ENCODE data around the gene RCSD1. TPM values are rescaled to one million over a fixed set of nuclear protein-coding genes. Genes with fewer than 3 reads are reported as not detected.

Gene RCSD1
- total and polyA plus RNA-seq, 12 donors, result 3.3 to 15.4 (median 9.4) TPM

- no peaks in the 10 kb centered on the region for H3K9me3 ChIP-seq (replicated peaks in 1 of 3)
- 75 to 88% (median 79%) methylated on average over 8 of the region's 8 CpGs for WGBS, 4 donors
- TF ChIP-seq CTCF (IDR thresholded peaks at IDR 0.05), result no peak
- TF ChIP-seq POLR2A (IDR thresholded peaks at IDR 0.05), result no peak
- peak in 1 of 7 donors; percentile 31 for DNase-seq
- intact Hi-C loops (cut with DNase I), result loop anchor here in 1 of 2 donors (10.0 kb wide), 1 partner anchor 356 kb away; no protein-coding TSS in a partner anchor
- peaks cover 0 to 27% of the 10 kb centered on the region in 2 donors for H3K4me1 ChIP-seq (replicated peaks in 1 of 2)
- H3K27ac ChIP-seq, result no peak overlapping the region
- no peak overlapping the region for H3K4me3 ChIP-seq
- no peaks in the 10 kb centered on the region for H3K27me3 ChIP-seq
- H3K36me3 ChIP-seq (replicated peaks in 1 of 2), result peaks cover 0 to 5% of the 10 kb centered on the region in 2 donors
Measured at GRCh38 chr1:167728818-167729410, 98.9 kb downstream of the RCSD1 start.

- intact Hi-C loops (cut with DNase I), result no loop called here
- H3K4me1 ChIP-seq (replicated peaks in 1 of 2), result peaks cover 0 to 4% of the 10 kb centered on the region in 2 donors
- no peak overlapping the region for H3K4me3 ChIP-seq
- H3K36me3 ChIP-seq (replicated peaks in 1 of 2), result peaks cover 0 to 5% of the 10 kb centered on the region in 2 donors
- no peak for DNase-seq
- TF ChIP-seq POLR2A (IDR thresholded peaks at IDR 0.05), result no peak
- no peak for TF ChIP-seq CTCF (IDR thresholded peaks at IDR 0.05)
- H3K27ac ChIP-seq, result no peak overlapping the region
- H3K27me3 ChIP-seq, result no peaks in the 10 kb centered on the region
- WGBS, 4 donors, result 95 to 100% (median 98%) methylated on average over 4 of the region's 4 CpGs
- H3K9me3 ChIP-seq (replicated peaks in 1 of 3), result no peaks in the 10 kb centered on the region
Measured at GRCh38 chr1:167734227-167734626, 104.2 kb downstream of the RCSD1 start.

GRCh38 chr1:167734841-167735240 is 104.8 kb downstream of the RCSD1 start:
- Histone ChIP-seq H3K27me3 (no peaks in the 10 kb centered on the region), H3K27ac (no peak overlapping the region), H3K9me3 (replicated peaks in 1 of 3) (no peaks in the 10 kb centered on the region), H3K4me3 (no peak overlapping the region), H3K36me3 (replicated peaks in 1 of 2) (peaks cover 0 to 5% of the 10 kb centered on the region in 2 donors), H3K4me1 (replicated peaks in 1 of 2) (peaks cover 0 to 4% of the 10 kb centered on the region in 2 donors)
- DNase-seq, result no peak
- WGBS, 4 donors, result 85 to 93% (median 91%) methylated on average over 1 of the region's 1 CpG
- no peak for TF ChIP-seq POLR2A (IDR thresholded peaks at IDR 0.05)
- TF ChIP-seq CTCF (IDR thresholded peaks at IDR 0.05), result no peak
- intact Hi-C loops (cut with DNase I), result no loop called here

- Histone ChIP-seq H3K4me3 (no peak overlapping the region), H3K27ac (no peak overlapping the region), H3K27me3 (no peaks in the 10 kb centered on the region), H3K4me1 (replicated peaks in 1 of 2) (peaks cover 0 to 4% of the 10 kb centered on the region in 2 donors), H3K36me3 (replicated peaks in 1 of 2) (no peaks in the 10 kb centered on the region), H3K9me3 (replicated peaks in 1 of 3) (no peaks in the 10 kb centered on the region)
- intact Hi-C loops (cut with DNase I), result no loop called here
- peak in 1 of 7 donors; percentile 37 for DNase-seq
- WGBS, 4 donors, result 87 to 100% (median 89%) methylated on average over 4 of the region's 4 CpGs
- TF ChIP-seq CTCF (IDR thresholded peaks at IDR 0.05) (no peak), POLR2A (IDR thresholded peaks at IDR 0.05) (no peak)
Measured at GRCh38 chr1:167737169-167737568, 107.1 kb downstream of the RCSD1 start.
